Stimulated activated CD8-positive, alpha-beta memory T cell treated with anti-CD3 and anti-CD28 coated beads, Interleukin-7, amount 100 ng/mL, for 4 hours (primary cell): ENCODE data around the gene NEK9.
"Not testable (repeated sequence)": the region's sequence is repeated elsewhere in the genome, so short reads cannot be mapped to it uniquely, and the experiment has no call there.

Source experiments
- DNase-seq, 2 donors: peaks; one replicate each; pipeline ENCODE4 v3.0.0-alpha.2; 2020; ENCODE audit warnings: low read depth in 2 of 2

The NEK9 gene

DNA sequence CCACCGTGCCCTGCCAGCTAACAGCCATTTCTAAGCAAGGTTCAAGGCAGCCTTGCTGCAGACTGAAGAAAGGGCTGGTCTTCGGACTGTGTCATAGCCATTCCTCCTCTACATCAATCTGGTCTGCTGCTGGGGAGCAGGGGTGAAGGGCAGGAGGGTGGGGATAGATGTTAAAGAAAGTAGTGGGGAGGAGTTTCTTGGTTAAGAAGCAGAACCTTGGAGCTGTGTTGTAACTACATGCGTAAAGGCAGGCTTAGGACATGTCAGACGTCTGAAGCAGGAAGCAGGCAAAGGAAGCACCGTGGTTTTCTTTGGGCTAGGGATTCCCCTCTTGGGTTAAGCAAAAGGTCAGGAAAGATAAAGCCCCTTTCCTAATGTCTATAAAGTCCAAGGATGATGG, 18.1 kb upstream of the NEK9 start:
- DNase-seq, result no peak

DNA sequence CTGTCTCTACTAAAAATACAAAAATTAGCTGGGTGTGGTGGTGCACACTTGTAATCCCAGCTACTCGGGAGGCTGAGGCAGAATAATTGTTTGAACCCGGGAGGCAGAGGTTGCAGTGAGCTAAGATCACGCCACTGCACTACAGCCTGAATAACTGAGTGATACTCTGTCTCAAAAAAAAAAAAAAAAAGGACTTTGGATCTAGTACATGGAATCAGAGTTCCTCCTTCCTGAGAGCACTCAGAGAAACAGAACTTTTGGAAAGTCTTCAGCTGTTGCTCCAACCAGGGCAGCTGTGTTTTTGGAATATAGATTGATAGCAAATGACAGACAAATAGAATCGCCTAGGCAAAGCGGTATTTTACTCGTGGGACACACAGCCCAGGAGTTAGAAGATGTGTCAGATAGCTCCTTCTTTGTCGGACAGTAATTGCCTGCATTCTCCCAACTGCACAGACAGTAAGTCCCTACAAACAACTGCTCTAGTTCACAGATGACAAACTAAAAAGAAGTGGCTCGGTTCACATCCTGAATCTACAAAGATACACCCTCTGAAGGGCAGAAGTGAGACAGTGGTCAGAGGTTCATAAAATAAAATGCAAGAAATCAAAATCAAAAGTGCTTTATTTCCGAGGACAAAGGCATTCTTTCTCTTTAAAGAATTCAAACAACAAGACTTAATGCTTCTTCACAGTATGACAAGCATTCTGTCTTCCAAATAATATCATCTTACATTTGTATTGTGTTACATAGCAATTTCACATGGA, 17.1 kb upstream of the NEK9 start:
- no peak for DNase-seq

DNA sequence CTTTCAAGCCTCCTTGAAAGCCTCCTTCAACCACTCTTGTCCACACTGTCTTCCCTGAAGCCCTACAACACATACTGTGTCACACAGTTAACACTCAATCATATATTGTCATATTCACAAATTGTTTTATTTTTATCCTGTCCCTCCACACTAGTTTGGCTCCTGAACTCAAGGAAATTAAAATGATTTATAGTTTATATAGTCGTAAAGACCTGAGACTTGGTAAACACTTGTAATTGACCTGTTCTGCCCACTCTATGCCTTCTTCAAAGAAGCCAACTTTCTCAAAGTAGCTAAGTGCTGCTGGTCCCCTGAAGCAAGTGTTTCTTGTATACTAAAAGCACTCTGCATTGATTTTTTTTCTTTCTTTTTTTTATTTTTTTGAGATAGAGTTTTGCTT, 15.6 kb upstream of the NEK9 start:
- DNase-seq, result no peak

DNA sequence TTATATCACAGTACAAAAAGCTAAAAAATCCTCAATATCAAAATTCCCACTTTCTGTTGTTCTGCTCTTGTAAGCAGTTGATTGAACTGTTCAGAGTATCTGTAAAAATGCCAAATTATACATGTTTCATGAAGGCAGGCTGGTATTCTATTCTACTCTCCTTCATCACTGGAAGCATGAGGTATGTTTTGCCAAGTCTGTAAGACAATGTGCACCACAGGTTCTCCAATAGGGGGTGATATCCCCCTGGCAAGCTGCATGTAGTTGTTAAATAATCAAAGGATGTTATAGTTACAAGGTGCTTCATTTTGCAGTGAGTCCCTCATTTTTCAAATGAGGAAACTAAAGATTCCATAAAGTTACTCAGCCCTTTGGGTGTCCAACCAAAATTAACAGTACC, 15.1 kb upstream of the NEK9 start:
- DNase-seq, result no peak

DNA sequence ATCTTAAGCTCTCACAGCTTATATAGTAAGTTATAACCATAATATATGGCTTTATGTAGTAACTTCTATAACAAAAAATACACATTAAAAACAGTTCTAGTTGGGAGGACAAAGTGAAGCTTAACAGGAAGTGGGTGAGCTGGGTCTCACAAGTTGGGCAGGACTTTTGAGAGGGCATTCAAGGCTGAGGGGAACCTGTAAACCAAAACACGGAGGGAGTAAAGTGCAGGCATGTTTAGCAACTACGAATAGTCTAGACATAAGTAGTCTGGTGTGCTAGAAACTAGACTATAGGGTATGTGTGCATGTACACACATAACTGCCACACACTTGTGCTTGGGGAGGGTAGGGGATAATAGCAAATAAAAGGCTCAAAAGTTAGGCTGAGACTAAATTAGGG, 14.2 kb upstream of the NEK9 start:
- no peak for DNase-seq

DNA sequence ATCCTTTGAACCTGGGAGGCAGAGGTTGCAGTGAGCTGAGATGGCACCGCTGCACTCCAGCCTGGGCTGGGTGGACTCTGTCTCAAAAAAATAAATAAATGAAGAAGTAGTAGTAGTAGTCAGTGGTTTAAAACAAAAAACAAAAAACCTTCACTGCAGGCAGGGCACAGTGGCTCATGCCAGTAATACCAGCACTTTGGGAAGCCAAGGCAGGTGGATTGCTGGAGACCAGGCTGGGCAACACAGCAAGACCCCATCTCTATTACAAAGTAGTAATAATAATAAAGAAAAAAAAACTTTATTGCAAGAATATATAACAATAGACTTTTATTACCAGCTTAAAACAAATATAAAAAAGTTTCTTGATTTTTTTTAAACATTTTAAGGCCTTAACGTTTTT, 13.8 kb upstream of the NEK9 start:
- no peak for DNase-seq

DNA sequence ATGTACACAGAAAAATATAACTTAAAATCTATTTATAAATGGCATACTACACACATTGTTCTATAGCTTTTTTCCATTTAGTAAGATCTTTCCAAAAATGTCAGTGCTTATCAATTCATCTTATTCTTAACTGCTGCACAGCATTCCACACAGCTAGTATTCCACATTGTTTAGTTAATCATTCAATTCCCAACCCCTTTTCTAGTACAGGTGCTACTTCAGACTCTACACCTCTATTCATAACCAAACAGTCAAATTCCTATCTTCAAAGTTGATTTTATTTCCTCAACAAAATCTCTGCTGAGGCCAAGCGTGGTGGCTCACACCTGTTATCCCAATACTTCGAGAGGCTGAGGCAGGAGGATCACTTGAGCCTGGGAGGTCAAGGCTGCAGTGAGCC, 12.3 kb upstream of the NEK9 start:
- DNase-seq, result no peak

DNA sequence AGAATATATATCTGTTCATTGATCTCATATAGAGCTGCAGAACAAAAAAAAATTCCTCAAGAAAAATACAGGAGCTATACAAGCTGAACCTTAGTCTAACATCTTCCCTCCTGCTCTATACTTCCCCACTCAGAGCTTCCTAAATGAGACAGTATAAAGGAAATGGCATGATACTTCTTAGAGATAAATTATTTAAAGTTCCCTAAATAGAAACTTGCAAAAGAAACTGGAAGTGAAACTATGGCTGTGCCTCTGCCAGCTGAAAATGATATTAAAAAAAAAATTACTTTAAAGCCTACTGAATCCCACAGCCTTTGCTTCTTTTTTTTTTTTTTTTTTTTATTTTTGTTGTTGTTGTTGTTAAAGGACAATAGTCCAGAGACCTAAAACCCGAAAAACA, 11.6 kb upstream of the NEK9 start:
- DNase-seq, result no peak

DNA sequence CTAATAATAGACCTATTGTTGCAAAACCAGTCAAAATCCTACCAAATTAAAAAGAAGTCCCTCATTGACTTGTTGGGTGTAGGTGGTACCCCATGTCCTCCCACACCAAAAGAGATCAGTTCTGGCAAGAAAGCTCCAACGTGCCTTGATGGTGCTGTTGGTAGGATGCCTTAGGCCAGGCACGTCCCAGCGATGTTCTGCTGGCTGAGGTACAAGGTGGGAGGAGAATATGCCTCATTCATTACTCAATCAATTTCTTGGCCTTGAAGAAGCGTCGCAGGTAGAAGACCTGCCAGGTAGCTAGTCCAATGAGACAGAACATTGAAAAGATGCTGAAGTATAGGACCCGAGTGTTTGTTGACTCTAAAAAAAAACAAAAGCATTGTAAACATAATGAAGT, 7.8 kb upstream of the NEK9 start:
- no peak for DNase-seq

DNA sequence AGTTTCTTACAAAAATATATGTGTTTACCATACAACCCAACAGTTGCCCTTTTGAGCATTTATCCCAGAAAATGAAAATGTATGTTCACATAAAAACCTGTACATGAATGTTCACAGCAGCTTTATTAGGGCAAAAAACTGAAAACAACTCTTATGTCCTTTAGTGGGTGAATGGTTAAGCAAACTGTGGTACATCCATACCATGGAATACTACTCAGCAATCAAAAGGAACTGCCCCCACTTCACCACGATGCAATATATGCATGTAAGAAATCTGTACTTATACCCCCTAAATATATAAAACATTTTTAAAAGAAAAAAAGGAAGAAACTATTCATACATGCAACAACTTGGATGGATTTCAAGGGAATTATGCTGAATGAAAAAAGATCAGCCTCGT, 6.7 kb upstream of the NEK9 start:
- no peak for DNase-seq

DNA sequence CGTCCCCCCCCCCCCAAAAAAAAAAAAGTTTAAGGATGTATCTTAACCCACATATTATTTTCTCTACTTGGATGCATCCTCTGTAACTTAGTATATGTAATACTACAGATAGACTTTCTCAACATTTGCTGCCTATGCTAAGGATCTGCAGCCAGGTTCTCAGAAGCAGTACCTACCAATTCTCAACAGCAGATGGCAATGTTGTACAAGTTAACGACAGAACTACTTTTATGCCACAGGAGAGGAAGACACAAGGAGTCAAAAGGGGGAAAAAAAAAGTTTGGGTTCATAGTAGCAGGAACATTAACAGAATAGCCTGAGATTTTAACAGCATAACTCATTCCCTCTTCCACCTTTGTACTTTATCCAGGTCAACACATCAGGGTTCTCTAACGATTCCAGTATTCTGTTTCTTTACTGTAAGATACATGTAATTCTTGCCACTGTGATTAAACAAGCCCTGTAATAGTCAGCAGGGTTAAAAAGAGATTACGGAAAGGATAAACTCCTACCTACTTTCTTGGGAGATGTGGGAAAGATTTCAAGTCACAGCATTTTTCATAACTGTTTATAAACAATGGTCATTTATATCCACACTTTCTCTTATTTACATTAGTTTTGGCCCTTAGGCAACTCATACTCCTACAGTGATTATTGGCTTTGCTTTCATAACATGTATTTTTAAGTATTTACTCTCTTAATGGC, 5.7 kb upstream of the NEK9 start:
- no peak for DNase-seq

DNA sequence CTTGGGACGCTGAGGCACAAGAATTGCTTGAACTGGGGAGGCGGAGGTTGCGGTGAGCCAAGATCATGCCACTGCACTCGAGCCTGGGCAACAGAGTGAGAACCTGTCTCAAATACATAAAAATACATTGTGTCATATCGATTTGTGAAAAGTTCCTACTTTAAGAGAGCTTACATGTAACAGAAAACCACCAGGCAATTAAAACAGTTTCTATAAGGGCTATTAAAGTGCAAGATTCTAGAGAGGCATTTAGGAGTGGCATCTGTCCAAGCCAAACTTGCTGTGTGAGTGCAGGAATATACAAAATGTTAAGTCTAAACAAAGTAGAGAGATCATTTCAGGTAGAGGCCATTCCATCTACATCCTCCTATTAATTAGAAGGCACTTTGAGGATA, 1.7 kb upstream of the NEK9 start:
- no peak for DNase-seq

DNA sequence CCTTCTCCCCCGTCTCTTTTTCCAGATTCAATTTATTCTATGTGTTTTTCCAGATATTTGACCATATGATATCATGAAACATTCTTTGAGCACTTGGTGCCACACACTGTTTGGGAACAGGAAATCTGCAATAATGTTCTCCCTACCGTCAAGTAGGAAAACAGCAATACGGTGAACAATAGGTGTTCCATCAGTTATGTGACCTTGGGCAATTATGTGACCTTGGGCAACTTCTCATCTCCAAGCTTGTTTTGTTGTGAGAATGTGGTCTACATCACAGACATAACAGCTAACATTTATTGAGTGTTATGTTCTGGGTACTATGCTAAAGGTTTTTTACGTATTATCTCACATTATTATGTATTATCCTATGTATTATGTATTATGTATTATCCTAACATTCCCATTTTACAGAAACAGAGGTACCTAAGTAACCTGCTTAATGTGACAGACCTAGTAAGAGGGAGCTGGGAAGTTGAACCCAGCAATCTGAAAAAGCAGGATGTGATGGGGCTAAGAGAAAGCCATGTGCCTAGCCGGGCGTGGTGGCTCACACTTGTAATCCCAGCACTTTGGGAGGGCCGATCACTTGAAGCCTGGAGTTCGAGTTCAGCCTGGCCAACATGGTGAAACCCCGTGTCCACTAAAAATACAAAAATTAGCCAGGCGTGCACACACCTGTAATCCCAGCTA, 1.2 kb upstream of the NEK9 start:
- no peak for DNase-seq

DNA sequence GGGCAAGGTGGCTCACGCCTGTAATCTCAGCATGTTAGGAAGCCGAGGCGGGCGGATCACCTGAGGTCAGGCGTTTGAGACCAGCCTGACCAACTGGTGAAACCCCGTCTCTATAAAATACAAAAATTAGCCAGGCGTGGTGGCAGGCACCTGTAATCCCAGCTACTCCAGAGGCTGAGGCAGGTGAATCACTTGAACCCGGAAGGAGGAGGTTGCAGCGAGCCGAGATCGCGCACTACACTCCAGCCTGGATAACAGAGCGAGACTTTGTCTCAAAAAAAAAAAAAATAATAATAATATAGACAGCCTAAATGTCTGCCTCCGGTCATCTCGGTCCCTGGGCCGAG, 599 bp upstream of the NEK9 start:
- DNase-seq, result not testable (repeated sequence)

DNA sequence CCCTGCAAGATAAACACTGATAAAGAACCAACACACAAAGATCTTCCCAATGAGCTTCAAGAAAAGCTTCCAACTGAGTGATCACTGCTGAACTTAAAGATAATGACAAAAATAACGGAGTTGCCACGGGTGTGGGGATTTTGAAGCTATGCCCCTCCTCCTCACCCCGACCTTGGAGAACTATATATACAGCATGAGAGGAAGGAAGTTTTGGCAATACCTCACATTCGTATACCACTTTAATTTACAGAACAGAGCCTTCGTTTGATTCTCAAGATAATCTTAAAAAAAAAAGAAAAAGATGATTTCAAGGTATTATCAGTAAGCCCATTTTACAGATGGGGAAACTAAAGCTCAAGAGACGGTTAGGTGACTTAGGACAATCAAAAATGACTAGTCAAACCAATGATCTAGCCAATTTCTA, 715 bp downstream of the NEK9 start:
- DNase-seq, result no peak

DNA sequence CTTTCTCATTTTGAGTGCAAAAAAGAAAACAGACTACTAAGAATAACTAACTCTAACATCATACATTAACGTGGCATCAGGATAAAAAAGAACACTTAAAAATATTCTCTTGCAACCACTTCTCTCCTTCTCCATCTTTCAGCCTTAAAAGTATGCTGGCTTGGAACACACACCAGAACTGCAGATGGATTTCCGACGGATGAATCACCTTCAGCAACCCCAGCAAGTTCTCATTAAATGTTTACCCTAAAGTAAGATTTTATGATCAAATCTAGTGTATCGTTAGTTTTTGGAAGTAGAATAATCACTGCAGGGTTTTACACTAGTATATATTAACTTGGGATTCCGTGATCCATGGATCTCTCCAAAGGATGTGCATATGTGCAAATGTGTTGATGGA, 1.2 kb downstream of the NEK9 start:
- DNase-seq, result no peak

DNA sequence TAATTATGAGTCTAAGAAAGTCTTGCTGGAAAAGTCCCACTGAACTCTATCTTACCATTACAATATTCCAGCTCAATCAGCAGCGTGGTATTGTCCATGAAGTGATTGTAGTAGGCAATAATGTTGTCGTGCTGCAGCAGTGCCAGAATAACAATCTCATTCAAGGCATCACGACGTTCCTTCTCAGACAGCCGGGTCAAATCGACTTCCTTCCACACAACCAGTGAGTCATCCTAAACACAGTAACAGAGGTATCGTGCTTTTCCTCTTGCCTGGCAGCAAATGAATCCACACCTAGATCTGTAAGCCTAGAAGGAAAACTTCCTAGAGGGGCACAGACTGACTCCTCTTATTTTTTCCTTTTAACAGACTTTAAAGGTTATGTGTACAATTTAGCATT, 2.9 kb downstream of the NEK9 start:
- DNase-seq, result no peak

DNA sequence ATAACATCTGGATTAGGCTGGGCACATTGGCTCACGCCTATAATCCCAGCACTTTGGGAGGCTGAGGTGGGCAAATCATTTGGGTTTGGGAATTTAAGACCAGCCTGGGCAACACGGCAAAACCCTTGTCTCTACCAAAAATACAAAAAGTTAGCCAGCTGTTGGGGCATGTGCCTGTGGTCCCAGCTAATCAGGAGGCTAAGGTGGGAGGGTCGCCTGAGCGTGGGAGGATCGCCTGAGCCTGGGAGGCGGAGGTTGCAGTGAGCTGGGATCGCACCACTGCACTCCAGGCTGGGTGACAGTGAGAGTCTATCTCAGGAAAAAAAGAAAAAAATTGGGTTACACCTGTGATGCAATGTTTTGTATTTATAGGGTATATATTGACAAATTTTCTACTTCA, 5.3 kb downstream of the NEK9 start:
- DNase-seq, result no peak

DNA sequence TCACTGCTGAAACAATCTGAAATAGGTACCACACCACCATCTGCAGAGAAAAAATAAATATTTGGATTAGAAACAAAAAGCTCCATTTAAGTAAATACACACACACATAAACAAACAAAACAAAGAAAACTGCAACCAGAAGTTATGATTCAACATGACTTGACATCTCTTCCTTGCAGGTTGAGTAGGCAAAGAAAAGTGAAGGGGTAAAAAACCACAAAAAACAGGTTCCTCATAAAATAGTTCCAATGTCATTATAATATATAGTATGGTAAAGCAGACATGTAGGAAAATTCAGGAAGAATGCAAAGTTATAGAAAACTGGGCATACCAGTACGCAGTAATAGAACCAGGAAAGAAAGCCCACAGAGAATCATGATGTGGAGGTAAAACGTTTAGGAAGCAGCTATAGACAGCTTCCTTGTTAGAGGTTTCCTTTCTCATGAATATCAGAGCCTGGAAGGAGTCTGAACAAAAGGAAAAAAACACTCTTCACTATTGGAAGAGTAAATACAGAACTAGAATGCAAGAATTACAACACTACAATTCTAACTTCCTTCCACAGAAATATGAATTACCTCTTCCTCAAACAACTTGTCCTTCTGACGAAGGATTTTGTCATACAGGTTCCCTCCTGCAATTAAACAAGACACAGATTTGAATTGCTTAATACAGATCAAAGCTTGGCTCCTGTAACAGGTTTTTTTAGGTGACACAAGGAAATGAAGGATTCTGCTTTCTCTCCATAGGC, 6.1 kb downstream of the NEK9 start:
- no peak for DNase-seq

DNA sequence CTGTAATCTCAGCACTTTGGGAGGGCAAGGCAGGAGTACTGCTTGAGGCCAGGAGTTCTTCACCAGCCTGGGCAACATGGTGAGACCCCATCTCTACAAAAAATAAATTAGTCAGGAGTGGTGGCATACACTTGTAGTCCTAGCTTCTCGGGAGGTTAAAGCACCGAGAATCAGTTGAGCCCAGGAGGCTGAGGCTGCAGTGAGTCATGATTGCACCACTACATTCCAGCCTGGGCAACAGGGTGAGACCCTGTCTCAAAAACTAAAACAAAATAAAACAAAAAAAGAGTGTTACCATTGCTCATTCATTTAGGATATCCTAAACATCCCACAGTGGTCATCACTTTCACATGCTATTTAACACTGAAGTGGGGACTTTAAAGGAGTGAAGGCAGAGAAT, 7.8 kb downstream of the NEK9 start:
- no peak for DNase-seq

DNA sequence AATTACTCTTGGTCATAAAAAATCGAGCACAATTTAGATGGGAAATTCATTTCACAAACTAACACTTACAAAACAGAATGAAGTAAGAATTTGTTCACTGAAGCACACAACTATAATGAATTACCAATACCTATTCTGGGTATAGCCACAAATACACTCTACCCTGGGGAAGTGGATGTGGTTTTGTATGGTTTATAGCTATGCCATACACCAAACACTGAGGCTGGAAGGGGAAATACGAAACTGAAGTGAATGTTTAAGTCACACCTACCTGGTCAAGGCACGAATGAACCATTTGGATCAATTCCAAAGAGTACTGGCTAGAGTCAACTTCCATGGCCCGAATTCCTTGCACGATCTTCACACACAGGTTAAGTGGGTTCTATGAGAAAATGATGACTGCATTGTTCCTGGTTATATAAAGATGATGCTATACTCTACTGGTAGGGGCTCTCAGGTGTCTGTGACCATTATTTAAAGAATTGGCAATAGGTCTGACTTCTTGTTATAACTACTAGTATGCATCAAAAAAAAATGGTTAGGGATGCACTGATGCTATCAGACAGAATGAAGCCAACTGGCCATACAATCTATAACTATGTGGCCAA, 12.8 kb downstream of the NEK9 start:
- no peak for DNase-seq

DNA sequence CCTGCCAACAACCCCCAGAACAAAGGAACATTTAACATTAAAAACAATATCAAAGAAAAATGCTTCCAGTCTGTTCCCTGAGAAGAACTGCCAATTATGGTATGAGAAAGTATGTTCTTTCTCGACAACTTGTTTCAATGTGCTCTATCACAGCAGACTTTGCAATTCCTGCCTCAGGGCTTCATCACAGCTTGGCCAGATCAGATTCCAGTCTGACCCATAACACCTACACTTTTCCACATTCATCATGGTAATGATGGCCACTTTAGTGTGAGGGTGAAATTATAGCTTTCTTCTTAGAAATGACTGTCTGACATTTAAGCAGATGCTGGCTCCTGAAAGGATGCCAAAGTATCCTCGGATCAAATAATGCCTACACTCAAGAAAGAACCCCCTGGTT, 17.0 kb downstream of the NEK9 start:
- DNase-seq, result no peak
